ENCODE measurements around the gene SIPA1L3.

- no peak for TF ChIP-seq CTCF (IDR thresholded peaks at IDR 0.05; ENCODE audit: poor library complexity)
- no peak for TF ChIP-seq EZH2 (IDR thresholded peaks at IDR 0.05; ENCODE audit: borderline replicate concordance)
Measured at GRCh38 chr19:37906869-37907734, at the start of gene SIPA1L3.
